Thyroid gland (tissue), 4 donors: ENCODE results near the gene AOAH.

Source experiments
- CTCF ChIP-seq, 6 experiments: fragments of 200-600 bp in 3 of 6; fragments of 450-650 bp in 3 of 6; sonication (generic) in 3 of 6; IDR thresholded peaks; one replicate each; pipeline ENCODE4 v1.5.1; 2016 to 2019; ENCODE audit warnings: antibody characterized with exemption in 6 of 6, mild to moderate bottlenecking in 2 of 6, inconsistent platforms in 1 of 6, moderate library complexity in 1 of 6
- POLR2A ChIP-seq, 2 donors: fragments of 450-650 bp; IDR thresholded peaks; one replicate each; pipeline ENCODE4 v1.6.1; 2017; ENCODE audit warnings: antibody characterized with exemption in 2 of 2, mild to moderate bottlenecking in 2 of 2, moderate library complexity in 1 of 2

GRCh38 chr7:36749282-36749960 lies 25.1 kb upstream of the AOAH start:
- TF ChIP-seq CTCF (IDR thresholded peaks at IDR 0.05) (no peak), POLR2A (IDR thresholded peaks at IDR 0.05) (no peak)
